DOHH2 (cell line): ENCODE data around the gene PLAAT2.
"Not testable (repeated sequence)": the region's sequence is repeated elsewhere in the genome, so short reads cannot be mapped to it uniquely, and the experiment has no call there.

Experiments
- CTCF ChIP-seq: fragments of 200-600 bp; sonication (generic); IDR thresholded peaks from one replicate; pipeline ENCODE4 v1.5.1; 2014; ENCODE audit warnings: antibody characterized with exemption, mild to moderate bottlenecking, low read depth, low read length; ENCODE audit not compliant: poor library complexity, severe bottlenecking
- EZH2phosphoT487 ChIP-seq: fragments of 200-600 bp; sonication (generic); IDR thresholded peaks from 2 replicates; pipeline ENCODE4 v1.6.1; 2017; ENCODE audit warnings: borderline replicate concordance, mild to moderate bottlenecking, antibody characterized with exemption, low read length, moderate library complexity, mixed read lengths

GRCh38 chr11:63581224-63581623 is 18.0 kb upstream of the PLAAT2 start:
- not testable (repeated sequence) for TF ChIP-seq CTCF, EZH2phosphoT487
